GM18519 (cell line): ENCODE measurements around the gene SLC26A11.
"Not testable (repeated sequence)": the region's sequence is repeated elsewhere in the genome, so short reads cannot be mapped to it uniquely, and the experiment has no call there.

Source experiments
- ATAC-seq: cut with Tn5 transposase; IDR thresholded peaks from one replicate; pipeline ENCODE4 v1.9.1; 2021; ENCODE audit warnings: mild to moderate bottlenecking, moderate library complexity; ENCODE audit not compliant: unreplicated experiment, low FRiP score

The SLC26A11 gene

DNA sequence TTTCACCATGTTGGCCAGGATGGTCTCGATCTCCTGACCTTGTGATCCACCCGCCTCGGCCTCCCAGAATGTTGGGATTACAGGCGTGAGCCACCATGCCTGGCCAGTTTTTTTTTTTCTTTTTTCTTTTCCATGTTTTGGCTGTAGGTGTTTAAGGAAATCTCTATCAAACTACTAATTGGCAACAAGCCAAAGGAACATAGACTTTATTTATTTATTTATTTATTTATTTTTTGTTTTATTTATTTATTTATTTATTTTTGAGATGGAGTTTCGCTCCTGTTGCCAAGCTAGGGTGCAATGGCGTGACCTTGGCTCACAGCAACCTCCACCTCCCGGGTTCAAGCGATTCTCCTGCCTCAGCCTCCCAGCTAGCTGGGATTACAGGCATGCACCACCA lies 55.6 kb downstream of the SLC26A11 start:
- ATAC-seq = not testable (repeated sequence)

DNA sequence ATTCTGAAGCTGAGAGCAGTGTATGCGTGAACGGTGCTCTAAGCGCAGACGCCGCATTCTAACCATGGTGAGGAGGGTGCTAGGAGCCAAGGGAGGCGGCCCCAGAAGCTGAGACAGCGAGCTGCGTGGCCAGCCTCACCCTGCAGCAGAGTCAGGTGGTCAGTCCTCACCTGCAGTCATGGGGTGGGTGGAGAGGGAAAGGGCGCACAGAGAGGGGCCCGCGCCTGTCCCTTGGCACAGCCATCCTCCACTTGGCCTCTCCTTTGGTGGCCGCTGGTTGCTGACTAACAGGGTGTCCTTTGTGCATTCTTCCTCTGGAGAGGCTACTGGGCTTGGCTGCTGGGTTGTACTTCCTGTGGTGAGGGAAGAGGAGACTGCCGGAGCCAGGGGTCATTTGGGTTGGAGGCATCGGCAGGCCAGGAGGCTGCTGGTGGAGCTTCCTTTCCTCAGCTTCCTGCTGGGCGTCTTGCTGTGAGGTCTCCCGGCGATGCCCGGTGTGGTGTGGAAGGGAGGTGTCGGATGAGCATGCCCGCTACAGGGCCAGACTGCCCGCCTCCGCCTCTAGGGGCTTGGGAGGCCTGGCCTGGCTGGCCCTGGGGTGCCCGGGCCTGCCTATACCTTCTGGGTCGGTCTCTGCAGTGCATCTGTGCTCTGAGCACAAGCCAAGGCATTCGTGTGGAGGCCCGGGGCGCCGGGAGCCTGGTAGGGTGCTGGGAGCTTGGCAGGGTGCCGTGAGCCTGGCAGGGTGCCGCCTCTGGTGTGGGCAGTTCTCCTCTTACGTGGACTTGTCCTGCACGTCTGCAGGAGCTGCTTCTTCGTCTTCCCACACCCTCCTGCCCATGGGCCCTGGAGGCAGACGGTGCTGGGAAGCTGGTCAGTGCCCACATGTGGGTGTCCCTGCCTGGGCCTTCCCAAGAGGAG lies 57.8 kb downstream of the SLC26A11 start:
- ATAC-seq = no peak

DNA sequence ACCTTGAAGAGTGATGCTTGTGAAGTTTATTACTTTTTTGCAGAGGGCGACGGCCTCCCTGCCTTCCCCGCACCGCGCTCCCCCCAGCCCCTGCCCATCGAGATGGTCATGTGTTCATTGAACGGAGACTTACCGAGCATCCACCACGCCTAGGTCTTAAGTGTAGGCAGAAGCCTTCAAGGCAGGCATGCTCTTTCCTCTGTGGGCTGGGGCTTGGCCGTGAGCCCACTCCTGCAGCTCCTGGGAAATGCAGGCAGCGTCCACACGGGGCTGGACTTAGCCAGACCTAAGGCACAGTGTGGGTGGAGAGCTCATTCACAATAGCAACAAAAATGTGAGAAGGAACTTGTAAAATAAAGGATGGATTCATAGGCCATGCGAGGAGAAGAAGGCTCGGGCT lies 59.7 kb downstream of the SLC26A11 start:
- ATAC-seq = no peak

DNA sequence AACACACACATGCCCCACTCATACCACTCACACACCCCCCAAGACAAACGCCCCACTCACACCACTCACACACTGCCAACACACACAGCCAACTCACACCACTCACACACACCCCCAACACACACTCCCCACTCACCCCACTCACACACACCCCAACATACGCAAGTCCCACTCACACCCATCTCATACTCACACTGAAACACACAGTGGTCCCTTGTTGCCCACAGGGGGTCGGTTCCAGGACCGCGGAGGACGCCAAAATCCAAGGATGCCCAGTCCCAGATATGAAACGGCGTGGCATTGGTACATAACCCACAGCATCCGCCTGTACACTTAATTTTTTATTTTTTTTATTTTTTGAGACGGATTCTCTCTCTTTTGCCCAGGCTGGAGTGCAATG lies 61.3 kb downstream of the SLC26A11 start:
- no peak for ATAC-seq

DNA sequence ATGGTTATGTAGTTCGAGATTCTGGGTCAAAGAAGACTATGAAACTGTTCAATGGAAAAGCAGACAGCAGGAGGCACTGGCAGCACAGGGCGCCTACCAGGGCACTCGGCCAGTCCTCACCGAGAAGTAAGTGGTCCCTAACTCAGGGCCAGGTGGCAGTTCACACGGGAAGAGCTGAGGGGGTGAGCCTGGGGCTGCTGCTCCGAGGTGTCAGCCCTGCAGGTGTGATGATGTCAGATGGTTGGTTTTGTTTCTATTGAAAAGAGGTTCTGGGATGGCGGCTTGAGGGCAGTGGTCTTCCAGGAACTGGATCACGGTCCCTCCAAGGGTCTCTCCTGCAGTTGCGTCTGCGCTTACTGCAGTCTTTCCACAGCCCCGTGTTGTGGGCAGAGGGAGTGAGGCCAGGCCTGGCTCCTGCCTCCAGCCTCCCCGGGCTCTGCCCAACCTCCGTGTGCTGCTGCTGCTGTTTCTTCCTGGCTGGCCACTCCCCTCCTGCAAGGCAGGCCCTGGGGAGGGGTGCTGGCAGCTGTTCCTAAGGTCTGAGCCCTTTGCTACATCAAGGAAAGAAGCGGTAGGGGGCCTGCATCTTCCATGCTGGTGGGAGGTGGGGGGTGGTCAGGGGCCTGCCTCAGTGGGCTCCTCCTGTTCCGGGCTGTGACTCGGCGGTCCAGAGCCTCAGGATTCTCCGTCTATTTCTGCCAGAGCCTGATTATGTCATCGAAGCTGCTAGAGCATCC lies 63.1 kb downstream of the SLC26A11 start:
- no peak for ATAC-seq

DNA sequence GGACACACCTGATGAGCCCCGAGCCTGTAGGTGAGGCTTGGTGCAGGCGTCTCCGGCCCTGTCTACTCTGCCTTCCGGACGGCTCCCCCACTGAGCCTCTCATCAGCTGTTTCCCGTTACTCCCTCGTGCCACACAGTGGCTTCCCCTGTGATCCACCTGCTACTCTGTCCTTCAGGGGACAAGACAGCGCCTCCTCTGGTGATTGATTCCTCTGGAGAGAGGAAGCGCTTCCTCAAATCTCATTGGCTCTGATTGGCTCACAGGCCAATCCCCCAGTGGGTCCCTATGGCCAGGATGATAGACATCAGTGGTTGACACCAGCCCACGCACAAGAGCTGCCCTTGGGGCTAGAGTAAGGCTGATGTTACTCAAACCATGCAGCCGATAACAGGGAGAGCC lies 64.4 kb downstream of the SLC26A11 start:
- no peak for ATAC-seq

DNA sequence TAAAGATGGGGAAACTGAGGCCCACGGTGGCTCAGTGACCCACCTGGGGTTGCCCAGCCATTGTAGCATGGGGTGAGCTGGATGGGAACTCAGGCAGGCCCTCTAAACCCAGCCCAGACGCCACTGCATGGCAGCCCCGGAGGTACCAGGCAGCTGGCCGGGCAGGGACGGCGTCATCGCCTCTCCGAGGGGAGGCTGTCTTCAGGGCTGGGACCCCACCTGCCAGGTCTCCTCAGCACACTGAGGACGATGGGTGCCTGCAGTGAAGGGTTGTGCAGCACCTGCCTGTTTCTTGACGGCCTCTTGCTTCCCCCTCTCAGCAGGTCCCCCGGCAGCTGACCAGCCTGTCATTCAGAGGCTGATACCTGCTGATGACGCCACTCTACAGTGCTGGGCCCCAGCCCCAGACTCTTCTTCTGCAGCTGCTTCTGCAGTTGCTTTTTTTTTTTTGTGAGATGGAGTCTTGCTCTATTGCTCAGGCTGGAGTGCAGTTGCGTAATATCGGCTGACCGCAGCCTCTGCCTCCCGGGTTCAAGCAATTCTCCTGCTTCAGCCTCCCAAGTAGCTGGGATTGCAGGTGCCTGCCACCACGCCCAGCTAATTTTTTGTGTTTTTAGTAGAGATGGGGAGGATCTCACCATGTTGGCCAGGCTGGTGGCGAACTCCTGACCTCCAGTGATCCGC lies 65.2 kb downstream of the SLC26A11 start:
- ATAC-seq = no peak

DNA sequence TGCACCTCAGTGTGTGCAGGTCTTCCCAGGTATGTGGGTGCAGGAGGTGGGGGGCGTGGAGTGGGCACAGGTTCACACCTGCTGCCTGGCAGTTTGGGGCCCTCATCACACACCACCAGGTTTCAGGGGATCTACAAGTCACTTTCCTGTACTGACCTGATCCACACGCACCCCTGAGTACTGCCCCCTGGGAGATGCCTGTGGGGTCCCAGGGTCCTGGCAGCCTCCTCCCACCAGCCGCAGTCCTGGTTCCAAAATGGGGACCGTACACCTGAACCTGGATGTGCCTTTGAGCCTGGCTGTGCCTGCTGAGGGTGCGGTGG lies 66.4 kb downstream of the SLC26A11 start:
- ATAC-seq = no peak

DNA sequence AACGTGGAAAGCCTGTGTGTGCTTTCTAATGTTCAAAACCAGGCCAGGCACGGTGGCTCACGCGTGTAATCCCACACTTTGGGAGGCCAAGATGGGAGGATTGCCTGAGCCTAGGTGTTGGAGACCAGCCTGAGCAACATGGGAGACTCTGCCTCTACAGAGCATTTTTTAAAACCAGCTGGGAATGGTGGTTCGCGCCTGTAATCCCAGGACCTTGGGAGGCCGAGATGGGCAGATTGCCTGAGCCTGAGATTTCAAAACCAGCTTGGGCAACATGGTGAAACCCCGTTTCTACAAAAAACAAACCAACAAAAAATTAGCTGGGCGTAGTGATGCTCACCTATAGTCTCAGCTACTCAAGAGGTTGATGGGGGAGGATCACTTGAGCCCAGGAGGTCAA lies 66.8 kb downstream of the SLC26A11 start:
- ATAC-seq = no peak

DNA sequence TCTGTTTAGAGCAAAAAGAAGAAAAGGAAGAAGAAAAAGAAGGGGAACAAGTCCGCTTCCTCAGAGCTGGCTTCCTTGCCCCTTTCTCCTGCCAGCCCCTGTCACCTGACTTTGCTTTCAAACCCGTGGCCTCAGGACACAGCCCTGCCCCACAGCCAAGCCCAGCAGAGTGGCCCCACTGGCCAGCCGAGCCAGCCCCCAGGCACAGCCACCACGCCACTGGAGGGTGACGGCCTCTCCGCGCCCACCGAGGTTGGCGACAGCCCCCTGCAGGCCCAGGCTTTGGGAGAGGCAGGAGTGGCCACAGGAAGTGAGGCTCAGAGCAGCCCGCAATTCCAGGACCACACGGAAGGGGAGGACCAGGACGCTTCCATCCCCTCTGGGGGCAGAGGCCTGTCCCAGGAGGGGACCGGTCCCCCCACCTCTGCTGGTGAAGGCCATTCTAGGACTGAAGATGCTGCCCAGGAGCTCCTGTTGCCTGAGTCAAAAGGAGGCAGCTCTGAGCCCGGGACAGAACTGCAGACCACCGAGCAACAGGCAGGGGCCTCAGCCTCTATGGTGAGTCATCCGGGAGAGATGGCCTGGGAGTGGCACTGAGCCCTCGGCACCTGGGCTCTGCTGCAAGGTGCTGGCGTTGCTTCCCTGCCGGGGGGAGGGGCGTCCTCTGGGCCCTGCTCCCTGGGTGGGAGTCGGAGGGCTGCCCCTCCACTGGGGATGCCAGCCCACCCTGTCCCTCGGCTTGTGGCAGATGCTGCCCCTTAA lies 67.8 kb downstream of the SLC26A11 start:
- ATAC-seq = no peak

DNA sequence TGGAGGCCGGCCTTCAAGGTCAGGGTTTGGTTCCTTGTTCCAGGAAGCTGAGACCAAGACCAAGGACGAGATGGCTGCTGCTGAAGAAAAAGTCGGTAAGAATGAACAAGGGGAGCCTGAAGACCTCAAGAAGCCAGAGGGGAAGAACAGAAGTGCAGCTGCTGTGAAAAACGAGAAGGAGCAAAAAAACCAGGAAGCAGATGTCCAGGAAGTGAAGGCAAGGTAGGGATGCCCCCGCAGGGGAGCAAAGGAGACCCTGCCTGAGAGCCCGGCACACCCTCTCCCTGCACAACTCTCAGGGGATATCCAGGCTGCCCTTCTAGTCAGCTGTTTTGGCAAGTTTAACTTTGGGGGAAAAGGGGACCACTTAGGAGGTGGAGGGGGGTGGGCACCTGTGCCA lies 69.4 kb downstream of the SLC26A11 start:
- ATAC-seq = no peak

DNA sequence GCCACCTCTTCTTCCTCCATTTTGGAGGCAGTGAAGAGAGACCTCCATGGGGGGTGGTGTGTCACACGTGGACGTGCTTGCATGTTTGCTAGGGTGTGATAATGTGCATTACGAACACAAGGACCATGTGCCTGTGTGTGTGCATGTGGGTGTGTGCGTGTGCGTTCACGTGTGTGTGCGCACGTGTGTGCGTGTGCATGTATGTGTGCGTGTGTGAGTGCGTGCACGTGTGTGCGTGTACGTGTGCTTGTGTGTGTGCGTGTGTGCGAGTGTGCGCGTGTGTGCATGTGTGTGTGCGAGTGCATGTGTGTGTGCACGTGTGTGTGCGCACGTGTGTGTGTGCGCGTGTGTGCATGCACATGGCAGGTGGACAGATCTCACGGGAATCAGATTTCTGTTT lies 69.9 kb downstream of the SLC26A11 start:
- ATAC-seq = no peak

DNA sequence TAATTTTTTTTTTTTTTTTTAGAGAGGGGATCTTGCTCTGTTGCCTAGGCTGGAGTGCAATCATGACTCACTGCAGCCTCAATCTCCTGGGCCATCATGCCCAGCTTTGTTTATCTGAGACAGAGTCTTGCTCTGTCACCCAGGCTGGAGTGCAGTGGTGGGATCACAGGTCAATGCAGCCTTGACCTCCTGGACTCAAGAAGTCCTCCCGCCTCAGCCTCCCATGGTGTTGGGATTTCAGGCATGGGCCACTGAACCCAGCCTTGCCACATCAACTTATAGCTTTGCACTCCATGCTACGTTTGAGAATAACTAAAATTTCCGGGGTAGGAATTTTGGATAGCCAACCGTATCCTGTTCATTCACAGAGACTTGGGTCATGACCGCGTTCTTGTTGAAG lies 71.0 kb downstream of the SLC26A11 start:
- ATAC-seq = no peak

DNA sequence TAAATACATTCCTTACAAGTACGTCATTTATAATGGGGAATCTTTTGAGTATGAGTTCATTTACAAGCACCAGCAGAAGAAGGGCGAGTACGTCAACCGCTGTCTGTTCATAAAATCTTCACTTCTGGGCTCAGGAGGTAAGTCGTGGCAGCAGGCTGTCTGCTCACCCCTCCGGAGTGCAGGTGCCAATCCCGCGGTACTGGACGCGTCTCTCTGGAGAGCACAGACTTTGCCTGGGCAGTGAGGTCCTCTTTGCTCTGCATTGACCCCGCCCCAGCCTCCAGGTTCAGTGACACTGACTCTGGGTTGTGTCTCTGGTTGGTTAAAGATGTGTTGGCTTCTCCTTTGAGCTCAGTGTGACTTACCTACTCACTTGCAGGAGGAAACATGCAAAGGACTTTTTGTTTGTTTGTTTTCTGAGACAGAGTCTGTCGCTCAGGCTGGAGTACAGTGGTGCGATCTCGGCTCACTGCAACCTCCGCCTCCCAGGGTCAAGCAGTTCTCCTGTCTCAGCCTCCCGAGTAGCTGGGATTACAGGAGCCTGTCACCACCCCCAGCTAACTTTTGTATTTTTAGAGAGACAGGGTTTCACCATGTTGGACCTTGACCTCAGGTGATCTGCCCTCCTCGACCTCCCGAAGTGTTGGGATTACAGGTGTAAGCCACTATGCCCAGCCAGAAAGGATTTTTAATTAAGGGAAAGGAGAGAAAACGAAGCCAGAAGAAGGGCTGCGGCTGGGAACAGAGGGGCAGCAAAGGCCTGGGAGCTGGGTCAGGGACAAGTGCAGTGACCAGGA lies 71.7 kb downstream of the SLC26A11 start:
- no peak for ATAC-seq

DNA sequence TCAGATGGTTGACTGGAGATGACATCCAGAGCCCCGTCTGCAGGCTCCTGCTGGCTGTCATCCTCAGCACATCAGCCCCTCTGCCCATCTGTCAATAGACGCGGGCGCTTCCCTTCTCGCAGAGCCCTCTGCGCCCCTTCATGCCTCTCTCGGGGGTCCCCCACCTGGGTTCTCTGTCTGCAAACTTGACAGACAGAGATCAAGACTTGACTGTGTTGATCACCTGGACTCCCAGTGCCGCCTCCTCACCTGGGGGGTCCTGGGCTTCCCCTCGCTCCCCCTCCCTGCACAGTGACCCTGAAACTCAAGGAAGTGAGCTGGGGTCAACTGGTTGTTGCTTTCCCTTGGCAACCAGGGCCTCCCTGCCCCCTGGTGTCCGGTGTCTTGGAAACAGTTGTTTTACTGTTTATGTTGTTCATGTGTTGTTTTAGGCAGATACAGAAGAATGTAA lies 72.3 kb downstream of the SLC26A11 start:
- no peak for ATAC-seq

DNA sequence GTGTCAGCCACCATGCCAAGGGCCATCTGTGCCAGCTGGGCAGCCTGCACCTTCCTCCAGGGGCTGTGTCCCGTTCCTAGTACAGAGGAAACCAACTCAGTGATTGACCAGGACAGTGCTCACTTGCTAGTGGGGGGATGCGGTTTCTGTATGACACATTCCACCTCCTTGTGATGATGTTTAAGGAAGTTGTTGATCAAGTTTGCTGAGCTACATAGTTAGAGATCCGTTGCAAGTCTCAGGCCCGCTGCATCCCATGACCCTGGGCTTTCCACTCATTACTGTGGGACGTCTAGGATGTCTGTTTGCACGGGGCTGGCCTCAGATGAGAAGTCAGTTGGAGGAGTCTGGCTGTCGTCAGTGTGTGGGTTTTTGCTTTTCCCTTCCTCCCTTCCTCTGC lies 74.0 kb downstream of the SLC26A11 start:
- no peak for ATAC-seq

DNA sequence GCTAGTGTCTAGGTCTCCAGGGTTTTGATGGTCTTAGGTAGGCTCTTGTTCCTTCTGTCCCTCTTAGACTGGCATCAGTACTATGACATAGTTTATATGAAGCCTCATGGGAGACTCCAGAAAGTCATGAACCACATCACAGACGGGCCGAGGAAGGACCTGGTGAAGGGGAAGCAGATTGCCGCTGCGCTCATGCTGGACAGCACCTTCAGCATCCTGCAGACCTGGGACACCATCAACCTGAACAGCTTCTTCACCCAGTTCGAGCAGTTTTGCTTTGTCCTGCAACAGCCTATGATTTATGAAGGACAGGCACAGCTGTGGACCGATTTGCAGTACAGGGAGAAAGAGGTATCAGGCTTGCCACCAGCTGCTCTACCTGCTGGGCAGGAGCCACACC lies 74.4 kb downstream of the SLC26A11 start:
- no peak for ATAC-seq

DNA sequence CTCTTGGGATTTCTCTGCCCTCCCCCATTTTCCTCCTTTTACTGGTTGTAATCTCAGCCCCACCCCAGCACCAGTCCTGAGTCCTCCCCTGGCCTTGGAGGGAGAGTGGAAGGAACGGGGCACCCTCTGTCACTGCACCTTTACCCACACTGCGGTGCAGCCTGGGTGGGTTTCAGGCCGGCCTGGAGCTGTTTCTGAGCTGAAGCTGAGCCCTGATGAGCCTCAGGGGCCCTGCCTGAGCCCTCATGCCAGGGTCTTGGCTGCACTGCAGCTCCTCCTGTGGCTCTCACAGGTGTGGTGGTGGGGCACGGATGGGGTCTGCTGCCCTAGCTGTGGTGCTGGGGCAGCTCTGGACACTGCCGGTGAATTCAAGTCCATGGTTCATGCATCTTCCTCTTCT lies 74.9 kb downstream of the SLC26A11 start:
- no peak for ATAC-seq

DNA sequence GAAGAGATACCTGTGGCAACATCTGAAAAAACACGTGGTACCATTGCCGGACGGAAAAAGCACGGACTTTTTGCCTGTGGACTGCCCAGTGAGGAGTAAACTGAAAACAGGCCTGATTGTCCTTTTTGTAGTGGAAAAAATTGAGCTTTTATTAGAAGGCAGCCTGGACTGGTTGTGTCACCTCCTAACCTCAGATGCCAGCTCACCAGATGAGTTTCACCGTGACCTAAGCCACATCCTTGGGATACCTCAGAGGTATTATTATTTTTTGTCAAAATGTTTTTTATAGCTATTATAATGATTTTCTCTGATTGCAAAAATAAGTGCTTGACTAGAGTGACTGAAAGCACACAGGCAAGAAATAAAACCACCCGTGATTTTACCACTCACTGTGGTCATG lies 75.3 kb downstream of the SLC26A11 start:
- no peak for ATAC-seq

DNA sequence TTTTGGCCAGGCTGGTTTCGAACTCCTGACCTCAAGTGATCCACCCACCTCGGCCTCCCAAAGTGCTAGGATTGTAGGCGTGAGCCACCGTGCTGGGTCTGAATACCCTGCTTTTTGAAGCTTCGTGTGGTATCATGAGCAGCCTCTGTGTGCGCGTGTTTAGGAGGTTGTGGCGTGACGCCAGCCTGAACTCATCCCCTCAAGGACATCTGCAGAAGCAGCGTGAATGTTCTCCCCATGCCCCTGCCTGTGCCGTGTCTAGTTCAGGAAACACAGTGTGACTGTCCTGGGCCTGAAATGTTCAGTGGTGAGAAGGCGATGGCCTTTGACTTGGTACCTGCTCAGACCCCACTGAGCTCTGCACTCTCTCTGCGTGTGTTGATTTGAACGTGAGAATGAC lies 76.0 kb downstream of the SLC26A11 start:
- ATAC-seq = no peak
